ENCODE measurements around the gene PIKFYVE.
A peak's percentile ranks its signal among the peaks of the same experiment; 100 is the strongest.
"Not testable (repeated sequence)": the region's sequence is repeated elsewhere in the genome, so short reads cannot be mapped to it uniquely, and the experiment has no call there.

Gene PIKFYVE

DNA sequence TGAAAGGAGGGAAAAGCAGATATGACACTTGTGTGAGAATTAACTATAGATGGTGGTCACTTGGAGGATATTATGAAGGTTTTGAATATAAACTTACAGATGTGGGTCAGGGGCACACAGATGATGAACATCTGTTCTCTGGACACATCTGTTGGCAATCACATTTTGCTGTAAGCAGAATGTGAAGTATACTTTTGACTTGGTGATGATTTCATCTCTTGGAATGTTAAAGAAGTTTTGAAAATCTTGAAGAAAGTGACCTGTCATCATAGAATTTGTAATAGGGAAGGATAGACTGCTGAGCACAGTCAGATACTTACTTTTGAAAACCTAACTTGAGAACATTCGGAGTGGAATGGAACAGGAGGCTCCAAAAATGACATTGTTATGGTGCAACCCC lies 40.2 kb downstream of the PIKFYVE start:
- DNase-seq: no peak

DNA sequence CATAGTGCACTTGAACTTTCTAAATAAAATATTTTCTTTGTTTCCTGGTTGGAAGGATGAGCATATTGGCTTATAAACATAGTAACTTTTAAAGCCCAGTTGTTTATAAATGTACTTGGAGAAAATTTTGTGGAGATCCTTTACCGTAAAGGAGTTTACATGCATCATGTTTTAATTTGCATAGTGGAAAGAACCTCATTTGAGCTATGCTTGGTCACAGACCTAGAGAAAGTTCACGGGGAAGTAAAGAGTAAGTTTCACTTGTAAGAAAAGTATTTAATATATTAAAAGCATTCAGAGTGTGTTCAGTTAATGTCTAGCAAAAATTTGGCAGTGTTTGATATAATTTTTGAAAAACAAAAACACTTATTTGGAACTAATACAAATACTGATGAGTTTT lies 45.3 kb downstream of the PIKFYVE start:
- DNase-seq: no peak

DNA sequence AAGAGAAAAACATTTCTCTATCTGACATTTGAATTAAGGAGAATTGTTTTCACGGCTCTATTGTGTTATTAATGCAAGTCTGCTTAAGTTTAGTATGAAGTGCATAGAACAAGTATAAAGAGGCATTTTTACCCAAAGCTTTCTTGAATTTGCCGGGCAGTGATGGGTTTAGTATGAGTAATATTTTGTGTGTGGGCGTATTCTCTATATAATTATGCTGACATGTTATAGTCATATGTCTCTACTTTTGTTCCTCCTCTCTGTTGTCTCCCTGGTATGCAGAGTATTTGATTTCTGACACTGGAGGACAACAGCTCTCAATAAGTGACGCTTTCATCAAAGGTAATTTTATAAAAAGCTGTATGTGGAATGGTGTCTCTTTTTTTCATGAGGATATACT lies 45.9 kb downstream of the PIKFYVE start:
- no peak for DNase-seq

DNA sequence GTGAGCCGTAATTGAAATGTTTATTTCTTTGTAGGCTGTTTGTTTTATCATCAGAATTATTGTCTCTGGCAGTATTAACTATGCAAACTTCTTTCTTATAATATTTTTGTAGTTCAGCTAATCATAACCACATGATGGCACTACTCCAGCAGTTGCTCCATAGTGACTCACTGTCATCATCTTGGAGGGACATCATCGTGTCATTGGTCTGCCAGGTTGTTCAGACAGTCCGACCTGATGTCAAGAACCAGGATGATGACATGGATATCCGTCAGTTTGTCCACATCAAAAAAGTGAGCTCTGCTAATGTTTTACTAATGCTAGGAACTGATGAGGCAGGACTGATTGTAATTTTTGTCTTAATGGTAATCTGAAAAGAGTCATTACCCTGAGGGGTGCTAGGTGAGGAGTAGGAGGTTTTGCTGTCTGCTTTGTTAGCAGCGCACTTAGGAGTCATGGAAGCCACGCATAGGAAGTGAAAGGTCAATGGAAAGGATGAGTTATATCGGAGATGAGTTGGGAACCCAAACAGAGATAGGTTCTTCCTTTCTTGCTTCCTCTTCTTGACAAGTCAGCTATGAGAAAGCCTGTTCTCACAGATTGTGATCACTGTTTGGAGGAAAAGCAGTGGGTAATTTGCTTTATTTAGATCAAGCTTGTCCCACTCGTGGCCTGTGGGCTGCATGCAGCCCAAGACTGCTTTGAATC lies 49.2 kb downstream of the PIKFYVE start:
- DNase-seq: no peak

DNA sequence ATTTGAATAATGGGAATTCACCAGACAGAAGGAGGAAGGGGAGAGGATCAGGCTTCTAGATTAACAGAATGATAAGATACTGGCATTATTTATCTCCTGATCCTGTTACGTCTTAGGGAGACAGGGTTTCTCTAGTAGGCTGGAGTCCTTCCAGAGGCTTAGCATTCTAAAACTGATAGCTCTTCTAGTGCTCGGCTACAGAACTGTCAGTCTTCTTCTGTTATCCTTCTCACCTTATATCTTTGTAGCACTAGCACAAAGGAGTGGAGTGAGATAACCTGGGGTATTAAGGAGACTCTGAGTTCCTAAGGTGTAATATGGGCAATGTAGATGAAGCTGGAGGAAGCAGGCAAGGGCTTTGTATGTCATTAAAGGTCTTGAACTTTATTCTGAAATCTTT lies 52.1 kb downstream of the PIKFYVE start:
- no peak for DNase-seq

DNA sequence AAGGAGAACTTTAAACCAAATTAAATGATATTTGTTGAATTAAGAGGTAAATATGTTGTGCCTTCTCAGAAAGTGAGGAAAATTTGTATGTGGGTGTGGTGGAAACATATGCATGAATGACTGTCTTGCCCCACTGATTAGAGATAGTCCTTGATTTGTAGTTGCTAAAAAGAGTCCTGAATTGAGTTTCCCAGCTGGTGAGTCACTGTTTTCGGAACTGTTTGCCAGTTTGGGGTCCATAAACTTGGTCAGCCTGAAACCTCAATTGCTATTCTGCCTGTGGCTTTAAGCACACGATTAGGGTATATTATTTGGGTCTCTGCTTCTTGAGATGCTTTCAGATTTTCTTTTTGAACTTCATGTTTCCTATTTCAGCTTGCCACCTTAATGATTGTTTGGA lies 53.3 kb downstream of the PIKFYVE start:
- DNase-seq: no peak

DNA sequence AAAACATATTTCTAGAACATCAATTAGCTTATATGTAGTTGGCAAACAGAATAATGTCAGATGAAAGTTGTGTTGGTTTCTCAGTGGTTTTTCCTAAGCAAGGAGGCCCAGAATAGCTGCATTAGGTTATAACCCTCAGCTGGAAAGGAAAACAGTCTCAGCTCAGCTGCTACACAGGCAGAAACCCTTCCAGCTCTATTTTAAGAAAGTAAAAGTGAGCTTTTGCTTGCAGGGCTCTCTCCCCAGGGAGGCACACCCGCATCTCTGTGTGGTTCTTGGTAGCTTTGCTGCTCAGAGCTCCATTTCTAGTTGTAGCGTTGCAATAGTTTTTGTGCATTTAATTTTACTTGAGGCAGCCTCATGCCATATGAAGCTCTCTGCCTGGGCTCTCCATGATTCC lies 54.6 kb downstream of the PIKFYVE start:
- peak in 1 of 2 donors; percentile 13 for DNase-seq

DNA sequence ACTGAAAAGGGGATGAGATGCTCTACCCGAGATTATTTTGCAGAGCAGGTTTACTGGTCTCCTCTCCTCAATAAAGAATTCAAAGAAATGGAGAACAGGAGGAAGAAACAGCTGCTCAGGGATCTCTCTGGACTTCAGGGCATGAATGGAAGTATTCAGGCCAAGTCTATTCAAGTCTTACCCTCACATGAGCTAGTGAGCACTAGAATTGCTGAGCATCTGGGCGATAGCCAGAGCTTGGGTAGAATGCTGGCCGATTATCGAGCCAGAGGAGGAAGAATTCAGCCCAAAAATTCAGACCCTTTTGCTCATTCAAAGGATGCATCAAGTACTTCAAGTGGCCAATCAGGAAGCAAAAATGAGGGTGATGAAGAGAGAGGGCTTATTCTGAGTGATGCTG lies 60.0 kb downstream of the PIKFYVE start:
- DNase-seq: no peak

DNA sequence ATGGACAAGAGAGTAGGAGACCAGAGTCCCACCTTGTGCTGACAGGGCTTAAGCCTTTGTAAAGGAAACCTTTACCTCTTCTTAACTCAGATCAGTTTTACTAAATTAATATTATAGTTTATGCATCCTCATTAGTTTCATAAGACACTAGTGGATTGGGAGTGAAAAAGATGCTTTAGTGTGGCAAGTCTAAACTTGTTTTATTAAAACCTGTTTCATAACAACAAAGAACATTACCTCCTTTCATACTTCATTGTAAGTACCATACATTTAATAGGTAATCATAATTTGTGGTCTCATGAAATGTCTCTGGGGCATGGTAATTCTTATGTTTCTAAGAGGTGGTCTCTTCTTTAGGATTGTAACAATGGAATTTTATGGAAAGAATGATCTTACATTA lies 63.4 kb downstream of the PIKFYVE start:
- no peak for DNase-seq

DNA sequence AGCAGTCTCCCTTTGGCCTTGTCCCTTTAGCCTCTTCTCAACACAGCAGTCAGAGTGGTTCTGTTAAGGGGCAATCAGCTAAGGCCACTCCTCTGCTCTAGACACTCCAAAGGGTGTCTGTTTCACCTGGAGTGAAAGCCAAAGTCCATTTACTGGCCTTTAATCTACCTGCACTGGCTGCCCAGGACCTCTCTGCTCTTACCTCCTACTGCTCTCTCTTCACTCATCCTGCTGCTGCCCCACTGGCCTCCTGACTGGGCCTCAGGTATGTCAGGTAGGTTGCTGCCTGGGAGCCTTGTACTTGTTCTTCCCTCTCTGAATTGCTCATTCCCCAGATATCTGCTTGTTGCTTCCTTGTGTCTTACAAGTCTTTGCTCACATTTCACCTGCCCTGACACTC lies 68.2 kb downstream of the PIKFYVE start:
- DNase-seq: no peak

DNA sequence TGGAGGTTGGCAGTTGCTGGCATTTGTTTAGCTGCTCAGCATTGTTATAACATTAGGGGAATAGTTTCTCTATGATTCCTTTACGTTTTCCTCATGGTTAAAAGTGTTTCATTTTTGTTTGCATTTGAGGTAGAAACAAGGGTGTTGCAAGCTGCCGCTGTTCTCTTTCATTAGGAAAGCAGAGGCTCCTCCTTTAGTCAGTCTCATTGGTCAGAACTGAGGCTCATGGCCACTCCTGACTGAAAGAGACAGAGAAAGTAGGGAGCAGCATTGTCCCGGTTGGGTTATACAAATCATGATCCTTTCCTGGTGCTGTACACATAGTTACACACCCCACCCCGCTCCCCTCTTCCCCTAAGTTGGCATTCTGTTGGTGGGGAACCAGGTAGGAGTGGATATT lies 80.7 kb downstream of the PIKFYVE start:
- no peak for DNase-seq

DNA sequence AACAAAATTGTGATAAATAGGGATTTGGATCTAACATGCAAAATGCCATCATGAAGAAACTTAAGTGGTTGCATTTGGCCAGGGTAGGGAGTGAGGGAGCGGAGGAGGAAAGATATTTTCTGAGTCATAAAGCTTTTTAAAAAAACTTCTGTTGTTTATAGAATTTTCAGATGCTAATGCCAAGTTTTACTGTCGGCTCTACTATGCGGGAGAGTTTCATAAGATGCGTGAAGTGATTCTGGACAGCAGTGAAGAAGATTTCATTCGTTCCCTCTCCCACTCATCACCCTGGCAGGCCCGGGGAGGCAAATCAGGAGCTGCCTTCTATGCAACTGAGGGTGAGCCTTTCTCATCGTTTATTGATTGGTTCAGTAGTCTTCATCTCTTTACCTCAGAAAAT lies 84.6 kb downstream of the PIKFYVE start:
- no peak for DNase-seq

DNA sequence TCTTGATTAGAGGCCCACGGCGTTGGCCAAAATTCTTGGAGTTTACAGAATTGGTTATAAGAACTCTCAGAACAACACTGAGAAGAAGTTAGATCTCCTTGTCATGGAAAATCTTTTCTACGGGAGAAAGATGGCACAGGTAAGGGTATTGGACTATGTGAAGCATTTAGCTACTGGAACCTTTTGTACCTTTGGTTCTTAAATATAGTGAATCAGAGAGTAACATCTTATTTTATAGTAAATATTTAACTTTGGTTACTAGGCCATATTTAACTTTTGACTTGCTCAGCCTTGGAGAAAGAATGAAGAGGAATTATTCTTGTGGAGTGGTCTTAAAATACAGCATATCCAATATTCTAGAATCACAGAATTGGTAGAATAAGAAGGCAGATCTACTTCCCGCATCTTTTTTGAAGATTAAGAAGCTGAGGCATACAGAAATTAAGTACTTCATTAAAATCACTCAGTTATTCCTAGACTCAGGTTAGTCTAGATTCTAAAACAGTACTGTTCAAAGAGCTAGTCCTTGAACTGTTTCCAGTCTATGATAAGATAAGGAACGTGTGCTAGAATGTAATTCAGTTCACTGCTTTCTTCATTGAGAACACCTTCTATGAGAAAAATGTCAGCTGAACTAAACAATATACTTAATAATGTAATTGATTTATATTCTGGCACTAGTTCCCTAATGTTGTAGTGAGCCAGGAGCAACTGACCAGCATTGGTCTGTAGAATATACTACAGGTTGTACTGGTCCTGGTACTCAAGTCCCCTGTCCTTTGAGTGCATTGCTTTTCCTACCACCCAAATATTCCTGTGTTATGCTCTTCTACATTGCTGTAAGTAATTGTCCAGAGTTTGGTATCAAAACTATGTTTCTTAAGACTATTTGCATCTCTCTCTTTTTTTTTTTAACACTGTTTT lies 86.9 kb downstream of the PIKFYVE start:
- no peak for DNase-seq

DNA sequence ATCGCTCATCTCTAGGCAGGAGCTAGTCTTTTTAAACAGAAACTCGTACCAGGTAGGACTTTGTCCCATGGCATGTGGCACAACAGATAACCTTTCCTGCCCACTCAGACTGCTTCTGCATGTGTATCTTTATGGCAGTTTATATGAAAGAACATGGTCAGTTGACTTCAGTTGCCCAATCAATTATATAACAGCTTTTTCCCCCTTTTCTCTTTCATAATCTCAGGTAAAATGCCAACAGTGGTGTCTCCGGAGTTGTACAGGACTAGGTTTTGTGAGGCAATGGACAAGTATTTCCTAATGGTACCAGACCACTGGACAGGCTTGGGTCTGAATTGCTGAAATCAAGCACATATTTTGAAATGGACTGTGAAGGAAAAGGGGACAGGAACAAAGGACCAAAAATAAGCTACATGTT lies 88.9 kb downstream of the PIKFYVE start:
- DNase-seq: no peak

DNA sequence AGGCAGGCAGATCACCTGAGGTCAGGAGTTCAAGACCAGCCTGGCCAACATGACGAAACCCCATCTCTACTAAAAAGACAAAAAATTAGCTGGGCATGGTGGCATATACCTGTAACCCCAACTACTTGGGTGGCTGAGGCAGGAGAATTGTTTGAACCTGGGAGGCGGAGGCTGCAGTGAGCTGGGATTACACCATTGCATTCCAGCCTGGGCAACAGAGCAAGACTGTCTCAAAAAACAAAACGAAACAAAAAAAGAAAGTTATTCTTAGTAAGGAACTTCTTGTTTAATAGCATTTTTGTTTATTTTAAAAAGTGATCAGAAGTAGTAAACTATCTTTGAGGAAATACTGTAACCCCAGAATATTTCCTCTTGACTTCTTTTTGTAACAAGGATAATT lies 90.4 kb downstream of the PIKFYVE start:
- not testable (repeated sequence) for DNase-seq

DNA sequence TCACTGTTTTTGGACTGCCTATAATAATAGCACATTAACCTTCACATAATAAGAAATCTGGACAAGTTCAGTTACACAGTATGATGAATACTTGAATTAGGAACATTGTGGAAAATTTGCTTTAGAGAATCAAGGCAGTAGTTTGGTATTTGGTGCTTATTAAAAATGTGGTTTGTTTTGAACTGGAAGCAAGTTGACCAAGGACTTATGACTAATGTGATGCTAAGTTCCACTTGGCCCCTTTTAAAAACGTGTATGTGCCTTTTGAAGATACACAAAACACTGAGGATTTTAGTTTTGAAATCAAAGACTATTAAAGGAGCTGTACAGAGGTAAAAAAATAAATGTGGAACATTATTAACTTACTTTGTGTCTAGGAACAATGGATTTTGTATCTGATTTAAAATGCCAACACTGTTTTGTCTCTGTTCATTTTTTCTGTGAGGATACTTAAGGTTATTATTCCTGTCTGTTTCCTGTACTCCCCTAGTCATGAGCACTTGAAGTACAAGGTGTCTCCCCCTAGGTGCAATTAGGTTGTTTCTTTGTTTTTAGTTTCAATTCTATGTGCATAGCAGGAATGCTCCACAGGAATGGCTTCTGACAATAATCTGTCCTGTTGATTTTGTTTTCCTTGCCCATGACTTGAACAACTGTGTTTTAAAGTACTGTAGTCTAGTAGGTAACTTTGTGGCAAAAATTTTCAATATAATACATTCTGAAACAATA lies 91.0 kb downstream of the PIKFYVE start:
- no peak for DNase-seq

DNA sequence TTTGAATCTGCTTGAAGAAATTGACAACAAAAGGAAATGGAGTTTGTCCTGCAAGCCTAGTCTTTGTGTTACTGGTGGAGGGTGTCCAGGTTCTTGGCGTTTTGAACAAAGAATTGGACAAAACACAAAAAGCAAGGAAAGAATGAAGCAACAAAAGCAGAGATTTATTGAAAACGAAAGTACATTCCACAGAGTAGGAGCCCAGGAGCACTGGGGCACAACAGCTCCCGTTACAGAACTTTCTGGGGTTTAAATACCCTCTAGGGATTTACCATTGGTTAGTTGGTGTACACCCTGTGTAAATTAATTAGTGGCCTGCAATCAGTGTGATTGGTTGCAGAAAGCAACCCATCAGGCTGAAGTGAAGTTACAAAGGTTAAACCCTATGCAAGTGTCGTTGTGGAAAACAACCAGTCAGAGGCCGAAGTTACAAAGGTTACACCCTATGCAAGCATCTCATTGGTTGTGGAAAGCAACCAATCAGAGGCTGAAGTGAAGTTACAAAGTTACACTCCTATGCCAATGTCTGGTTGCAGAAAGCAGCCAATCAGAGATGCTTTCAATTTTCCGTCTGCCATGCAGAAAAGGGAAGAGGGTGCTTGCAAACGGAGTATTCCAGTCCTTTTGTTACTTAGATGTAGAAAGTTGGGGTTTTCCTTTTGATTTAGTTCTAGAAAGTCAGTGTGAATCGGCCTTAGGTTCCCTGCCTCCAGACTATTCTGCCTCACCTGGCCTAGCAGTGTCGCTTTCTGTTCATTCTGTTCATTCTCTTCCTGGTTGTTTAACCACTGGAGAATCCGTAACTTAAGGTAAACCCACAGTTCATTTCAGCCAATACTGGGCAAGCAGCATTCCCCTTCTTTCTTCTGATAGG lies 92.9 kb downstream of the PIKFYVE start:
- DNase-seq: no peak

DNA sequence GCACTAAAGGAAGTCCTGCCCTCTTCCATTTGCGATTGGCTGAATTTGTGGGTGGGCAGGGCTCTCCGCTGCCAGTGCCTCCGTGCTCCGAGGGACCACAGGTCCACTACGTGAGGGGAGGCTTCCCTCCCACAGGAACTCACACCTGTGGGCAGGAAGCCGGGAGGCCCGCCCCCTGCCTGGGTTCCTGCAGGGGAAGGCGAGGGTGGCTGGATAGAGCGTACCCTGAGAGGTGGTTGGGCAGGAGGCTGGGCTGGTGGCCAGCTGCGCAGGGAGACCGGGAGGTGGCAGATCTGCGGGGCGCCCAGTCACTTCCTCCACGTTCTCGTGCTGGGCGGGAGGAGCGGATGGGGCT lies 93.6 kb downstream of the PIKFYVE start:
- peak; percentile 14 to 17 for DNase-seq

DNA sequence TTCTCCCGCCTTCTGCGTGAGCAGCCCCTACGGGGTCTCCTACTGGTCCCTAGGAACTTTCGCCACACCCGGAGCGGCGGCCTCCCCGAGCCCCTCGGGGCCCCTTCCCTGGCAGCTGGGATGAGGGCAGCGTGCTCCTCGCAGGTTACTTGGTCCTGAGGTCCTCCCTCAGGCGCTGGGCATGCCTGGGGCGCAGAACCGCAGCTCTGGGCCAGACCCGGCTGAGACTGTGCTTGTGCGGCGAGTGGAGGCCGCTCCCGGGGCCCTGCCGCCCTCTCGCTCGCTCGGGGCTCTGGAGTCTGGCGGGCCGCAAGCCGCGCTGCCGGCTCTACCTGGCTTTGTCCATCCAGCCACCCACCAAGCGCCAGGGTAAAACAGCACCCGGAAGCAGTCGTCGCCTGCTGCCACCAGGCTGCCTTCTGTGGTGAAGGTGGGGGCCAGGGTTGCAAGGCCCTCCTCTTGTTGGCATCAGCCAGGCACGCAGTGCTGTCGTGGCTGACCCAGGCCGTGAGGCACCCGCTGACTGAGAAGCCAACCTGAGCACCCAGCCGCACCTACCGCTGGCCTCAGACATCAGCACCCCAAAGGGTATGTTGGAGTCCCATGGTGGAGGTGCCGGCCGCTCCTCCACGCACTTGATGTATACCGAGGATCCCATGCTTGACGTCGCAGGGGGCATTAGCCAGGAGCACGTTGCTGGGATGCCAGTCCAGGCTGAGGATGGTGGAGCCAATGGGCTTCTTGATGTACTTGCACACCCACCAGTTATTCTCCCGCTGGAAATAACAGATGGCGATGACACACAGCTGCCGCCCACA lies 94.4 kb downstream of the PIKFYVE start:
- DNase-seq: no peak

DNA sequence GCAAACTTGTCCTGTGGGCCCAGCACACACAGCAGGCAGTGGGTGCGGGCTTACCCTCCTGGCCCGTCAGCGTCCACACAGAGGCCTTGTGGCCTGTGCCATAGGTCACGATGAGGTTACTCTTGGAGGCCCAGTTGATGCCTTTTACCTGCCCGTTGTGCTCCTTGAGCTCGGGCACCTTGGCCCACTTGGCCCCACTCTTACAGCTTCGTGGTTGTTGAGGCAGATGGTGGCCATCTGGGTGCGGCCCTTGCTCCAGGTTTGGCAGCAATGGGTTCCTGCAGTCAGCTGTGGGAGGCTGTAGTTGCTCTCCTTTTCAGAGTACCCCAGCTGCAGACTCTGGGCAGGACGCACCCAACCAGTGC lies 95.0 kb downstream of the PIKFYVE start:
- DNase-seq: no peak

DNA sequence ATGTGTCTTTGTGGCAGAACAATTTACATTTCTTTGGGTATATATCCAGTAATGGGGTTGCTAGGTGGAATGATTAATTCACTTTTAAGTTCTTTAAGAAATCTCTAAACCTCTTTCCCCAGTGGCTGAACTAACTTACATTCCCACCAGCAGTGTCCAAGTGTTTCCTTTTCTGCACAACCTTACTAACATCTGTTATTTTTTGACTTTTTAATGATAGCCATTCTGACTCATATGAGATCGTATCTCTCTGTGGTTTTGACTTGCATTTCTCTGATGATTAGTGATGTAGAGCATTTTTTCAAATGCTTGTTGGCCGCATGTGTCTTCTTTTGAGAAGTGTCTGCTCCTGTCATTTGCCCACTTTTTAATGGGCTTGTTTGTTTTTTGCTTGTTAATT lies 97.4 kb downstream of the PIKFYVE start:
- DNase-seq: no peak

All from CD4-positive, alpha-beta T cell treated with Interleukin-1 beta for 1 hour (primary cell).